Fibroblast of lung (primary cell): Measurements from ENCODE around the gene NMBR. TPM values are rescaled to one million over a fixed set of nuclear protein-coding genes. Genes with fewer than 3 reads are reported as not detected.

Experiments
- DNase-seq, 2 donors: peaks; one replicate each; pipeline versions ENCODE4 v3.0.0 to v3.0.0-alpha.2; 2010; ENCODE audit warnings: low read depth in 2 of 2
- H2AFZ ChIP-seq: 2 replicates; pipeline ENCODE4 v1.5.1; 2012; ENCODE audit warnings: low read length, control low read depth, inconsistent platforms
- H3K27ac ChIP-seq: 2 replicates; pipeline ENCODE4 v1.5.1; 2011; ENCODE audit warnings: low read length, control low read depth; ENCODE audit not compliant: insufficient read depth
- H3K27me3 ChIP-seq: 2 replicates; pipeline ENCODE4 v1.5.1; 2011; ENCODE audit warnings: mild to moderate bottlenecking, low read length; ENCODE audit not compliant: control insufficient read depth, insufficient read depth
- H3K36me3 ChIP-seq: 2 replicates; pipeline ENCODE4 v1.5.1; 2011; ENCODE audit warnings: low read length; ENCODE audit not compliant: control insufficient read depth, insufficient read depth
- H3K4me1 ChIP-seq: 2 replicates; pipeline ENCODE4 v1.5.1; 2011; ENCODE audit warnings: low read length; ENCODE audit not compliant: control insufficient read depth, insufficient read depth; ENCODE audit errors: extremely low read depth
- H3K4me2 ChIP-seq: 2 replicates; pipeline ENCODE4 v1.5.1; 2011; ENCODE audit warnings: low read length, control low read depth; ENCODE audit not compliant: insufficient read depth; ENCODE audit errors: extremely low read depth
- H3K4me3 ChIP-seq, 4 experiments: fragments of 200-600 bp in 1 of 4; sonication (generic) in 1 of 4; replicated peaks in 1 of 4; 2 replicates each; pipeline ENCODE4 v1.5.1; 2011 to 2016; ENCODE audit warnings: low read length in 4 of 4, low read depth in 3 of 4, mild to moderate bottlenecking in 3 of 4, control low read depth in 2 of 4, inconsistent platforms in 1 of 4, mixed read lengths in 1 of 4; ENCODE audit not compliant: insufficient read depth in 1 of 4; ENCODE audit errors: control extremely low read depth in 1 of 4
- H3K79me2 ChIP-seq: 2 replicates; pipeline ENCODE4 v1.5.1; 2012; ENCODE audit warnings: mild to moderate bottlenecking, low read length, inconsistent platforms; ENCODE audit not compliant: control insufficient read depth, insufficient read depth
- H3K9ac ChIP-seq: 2 replicates; pipeline ENCODE4 v1.5.1; 2011; ENCODE audit warnings: mild to moderate bottlenecking, low read length, control low read depth; ENCODE audit not compliant: insufficient read depth
- H3K9me3 ChIP-seq: 2 replicates; pipeline ENCODE4 v1.5.1; 2012; ENCODE audit warnings: low read depth, low read length; ENCODE audit not compliant: control insufficient read depth, insufficient read depth
- H4K20me1 ChIP-seq: 2 replicates; pipeline ENCODE4 v1.5.1; 2011; ENCODE audit warnings: low read length; ENCODE audit not compliant: control insufficient read depth, insufficient read depth; ENCODE audit errors: extremely low read depth
- CTCF ChIP-seq, 2 donors: IDR thresholded peaks in 1 of 2; conservative IDR thresholded peaks in 1 of 2; 1 replicate in 1 of 2; 2 replicates in 1 of 2; pipeline ENCODE4 v1.5.1; 2011 to 2012; ENCODE audit warnings: low read length in 2 of 2, control low read depth in 1 of 2, inconsistent platforms in 1 of 2, low read depth in 1 of 2, mild to moderate bottlenecking in 1 of 2
- EZH2 ChIP-seq: IDR thresholded peaks from 2 replicates; pipeline ENCODE4 v1.5.1; 2012; ENCODE audit warnings: low read length, control low read depth, mild to moderate bottlenecking; ENCODE audit errors: missing control alignments
- polyA plus RNA-seq, 2 donors: library from polyadenylated mRNA; depleted of rRNA in 1 of 2; stranded (reverse) in 1 of 2; unstranded in 1 of 2; fragments of >200 nt; gene quantifications; 2 replicates each; pipeline ENCODE4 v1.2.1, GENCODE V29; 2011 to 2012; ENCODE audit warnings: missing spikeins in 1 of 2
- total RNA-seq: library from RNA; depleted of rRNA; stranded (reverse); fragments of >200 nt; gene quantifications from 2 replicates; pipeline ENCODE4 v1.2.1, GENCODE V29; 2014

The NMBR gene
- total and polyA plus RNA-seq, 2 donors (not counting 1 experiment from before 2014, with no cell fraction given) = 0.05 TPM; not detected in 1

DNA sequence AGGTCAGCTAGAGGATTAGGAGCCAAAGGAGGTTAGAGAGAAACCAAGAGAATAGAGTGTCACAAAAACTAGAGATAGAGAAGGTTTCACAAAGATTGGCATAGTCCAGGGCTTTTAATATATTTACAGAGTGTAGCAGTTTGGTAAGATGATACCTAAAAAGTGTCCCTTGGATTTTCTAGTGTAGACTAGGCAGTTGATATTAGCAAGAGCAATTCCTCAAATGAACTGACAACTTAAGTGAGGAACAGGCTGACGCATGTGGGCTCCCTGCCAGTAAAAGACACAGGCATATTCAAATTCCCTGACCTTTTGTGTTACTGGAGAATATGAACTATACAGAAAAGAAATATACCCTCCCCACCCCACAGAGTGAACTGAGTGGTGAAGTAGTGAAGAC, 40.3 kb upstream of the NMBR start:
- H3K4me1 ChIP-seq = no peaks in the 10 kb centered on the region
- H3K79me2 ChIP-seq = no peaks in the 10 kb centered on the region
- H3K9ac ChIP-seq = no peak overlapping the region
- no peak overlapping the region for H3K4me3 ChIP-seq
- no peak overlapping the region for H2AFZ ChIP-seq
- peak; percentile 60 to 87 for DNase-seq
- H3K9me3 ChIP-seq = no peaks in the 10 kb centered on the region
- TF ChIP-seq CTCF (conservative IDR thresholded peaks at IDR 0.05 in 1 of 2, IDR thresholded peaks at IDR 0.05 in 1 of 2; ENCODE audit: low read depth in 1 of 2, low read length in 2 of 2) (no peak), EZH2 (no peak)
- H3K36me3 ChIP-seq = no peaks in the 10 kb centered on the region
- no peak overlapping the region for H3K4me2 ChIP-seq
- H4K20me1 ChIP-seq = no peaks in the 10 kb centered on the region
- no peak overlapping the region for H3K27ac ChIP-seq
- H3K27me3 ChIP-seq = no peaks in the 10 kb centered on the region

DNA sequence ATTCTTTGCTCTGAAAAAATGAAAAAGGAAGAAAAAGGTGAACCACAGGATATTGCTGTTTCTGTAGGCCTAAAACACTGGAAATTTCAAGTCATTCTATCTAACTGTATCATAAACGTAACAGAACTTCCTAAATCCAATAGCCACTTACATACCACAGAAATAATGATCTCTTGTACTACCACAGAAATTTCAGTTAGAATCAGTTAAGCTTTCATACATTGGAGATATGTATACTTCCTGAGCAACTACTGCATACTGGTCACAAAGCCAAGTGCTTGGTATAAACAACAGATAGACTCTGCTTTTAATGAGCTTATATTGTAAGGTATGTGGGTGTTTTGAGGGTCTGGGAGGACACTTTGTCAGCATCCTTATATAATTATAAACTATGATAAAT, 38.7 kb upstream of the NMBR start:
- Histone ChIP-seq H3K79me2 (no peaks in the 10 kb centered on the region), H4K20me1 (no peaks in the 10 kb centered on the region), H3K27ac (no peak overlapping the region), H3K36me3 (no peaks in the 10 kb centered on the region), H3K9ac (no peak overlapping the region), H3K9me3 (no peaks in the 10 kb centered on the region), H2AFZ (no peak overlapping the region), H3K4me1 (no peaks in the 10 kb centered on the region), H3K27me3 (no peaks in the 10 kb centered on the region), H3K4me2 (no peak overlapping the region), H3K4me3 (no peak overlapping the region)
- no peak for TF ChIP-seq EZH2
- TF ChIP-seq CTCF (conservative IDR thresholded peaks at IDR 0.05 in 1 of 2, IDR thresholded peaks at IDR 0.05 in 1 of 2; ENCODE audit: low read depth in 1 of 2, low read length in 2 of 2) = no peak
- no peak for DNase-seq

DNA sequence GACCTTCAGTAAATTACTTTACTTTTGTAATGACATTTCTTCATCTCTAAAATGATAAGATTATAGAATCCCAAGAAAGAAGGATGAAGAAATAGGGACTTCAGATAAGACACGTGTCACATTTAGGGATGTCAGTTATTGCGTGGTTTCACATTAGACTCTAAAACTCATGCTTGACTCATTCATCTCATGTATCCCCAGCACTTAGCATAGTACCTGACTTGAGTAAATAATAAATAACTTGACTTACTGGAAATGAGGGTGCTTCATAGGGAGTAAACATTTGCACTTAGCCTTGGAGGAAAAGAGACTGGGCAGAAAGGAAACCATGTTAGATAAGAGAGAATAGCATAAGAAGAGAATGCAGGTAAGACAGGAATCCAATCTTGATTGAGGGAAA, 37.4 kb upstream of the NMBR start:
- H3K27ac ChIP-seq = no peak overlapping the region
- no peaks in the 10 kb centered on the region for H4K20me1 ChIP-seq
- H3K4me1 ChIP-seq = no peaks in the 10 kb centered on the region
- no peaks in the 10 kb centered on the region for H3K27me3 ChIP-seq
- no peaks in the 10 kb centered on the region for H3K79me2 ChIP-seq
- H3K9ac ChIP-seq = no peak overlapping the region
- no peaks in the 10 kb centered on the region for H3K36me3 ChIP-seq
- no peak overlapping the region for H3K4me3 ChIP-seq
- H2AFZ ChIP-seq = no peak overlapping the region
- no peaks in the 10 kb centered on the region for H3K9me3 ChIP-seq
- TF ChIP-seq CTCF (conservative IDR thresholded peaks at IDR 0.05 in 1 of 2, IDR thresholded peaks at IDR 0.05 in 1 of 2; ENCODE audit: low read depth in 1 of 2, low read length in 2 of 2) = no peak
- TF ChIP-seq EZH2 = no peak
- no peak for DNase-seq
- no peak overlapping the region for H3K4me2 ChIP-seq
